PC-3 (cell line): ENCODE data around the gene PRR14. TPM values are rescaled to one million over a fixed set of nuclear protein-coding genes. Genes with fewer than 3 reads are reported as not detected.

ENCODE experiments used
- ATAC-seq: fragments of 200-7000 bp; cut with Tn5 transposase; 2 replicates; pipeline ENCODE4 v1.9.1; 2020; ENCODE audit warnings: mild to moderate bottlenecking, moderate library complexity
- BruUV-seq: library from RNA; stranded (reverse); fragments of 400-500 nt; replicated peaks from 2 replicates; lab custom pipeline; 2021; lab: Mats Ljungman, UMichigan
- CTCF ChIA-PET: fragments of 300-600 bp; sonication (Branson Sonifier 250); formaldehyde crosslinking; loops from one replicate; lab custom pipeline; 2022; ENCODE audit warnings: antibody characterized with exemption; lab: Charles Lee
- POLR2A ChIA-PET: fragments of 300-600 bp; sonication (Branson Sonifier 250); formaldehyde crosslinking; loops from one replicate; lab custom pipeline; 2022; ENCODE audit warnings: antibody characterized with exemption; ENCODE audit not compliant: unreplicated experiment; lab: Charles Lee
- DNase-seq: peaks from one replicate; pipeline ENCODE4 v3.0.0-alpha.2; 2015
- H2AFZ ChIP-seq: fragments of 300-600 bp; sonication (generic); 2 replicates; pipeline ENCODE4 v1.6.0; 2016; ENCODE audit warnings: antibody characterized with exemption, low read length
- H3F3A ChIP-seq: fragments of 300-600 bp; sonication (generic); one replicate; pipeline ENCODE4 v1.6.0; 2017; ENCODE audit warnings: antibody characterized with exemption, low read length, control low read depth, mild to moderate bottlenecking; ENCODE audit not compliant: unreplicated experiment
- H3K27ac ChIP-seq: fragments of 300-600 bp; sonication (generic); 2 replicates; pipeline ENCODE4 v1.5.1; 2016; ENCODE audit warnings: mild to moderate bottlenecking, low read length
- H3K27me3 ChIP-seq: fragments of 300-600 bp; sonication (generic); 2 replicates; pipeline ENCODE4 v1.6.1; 2016; ENCODE audit warnings: low read length, mixed read lengths
- H3K36me3 ChIP-seq: fragments of 300-600 bp; sonication (generic); 2 replicates; pipeline ENCODE4 v1.6.1; 2016; ENCODE audit warnings: low read depth, mixed run types, low read length, mixed read lengths
- H3K4me1 ChIP-seq: fragments of 300-600 bp; sonication (generic); 2 replicates; pipeline ENCODE4 v1.5.1; 2016; ENCODE audit warnings: low read length; ENCODE audit not compliant: insufficient read depth
- H3K4me2 ChIP-seq: fragments of 300-600 bp; sonication (generic); 2 replicates; pipeline ENCODE4 v1.6.0; 2016; ENCODE audit warnings: low read length
- H3K4me3 ChIP-seq: fragments of 300-600 bp; sonication (generic); 2 replicates; pipeline ENCODE4 v1.5.1; 2016; ENCODE audit warnings: mild to moderate bottlenecking, low read length, mixed read lengths
- H3K79me2 ChIP-seq: fragments of 300-600 bp; sonication (generic); 2 replicates; pipeline ENCODE4 v1.6.1; 2017; ENCODE audit warnings: low read length, mixed read lengths
- H3K9ac ChIP-seq: fragments of 300-600 bp; sonication (generic); 2 replicates; pipeline ENCODE4 v1.6.0; 2016; ENCODE audit warnings: mild to moderate bottlenecking, low read length
- H3K9me2 ChIP-seq: fragments of 300-600 bp; sonication (generic); replicated peaks from 2 replicates; pipeline ENCODE4 v1.6.1; 2016; ENCODE audit warnings: mixed run types, low read length, mixed read lengths
- H3K9me3 ChIP-seq: fragments of 300-600 bp; sonication (generic); 2 replicates; pipeline ENCODE4 v1.6.1; 2016; ENCODE audit warnings: low read length, mixed read lengths
- H4K20me1 ChIP-seq: fragments of 300-600 bp; sonication (generic); 2 replicates; pipeline ENCODE4 v1.6.1; 2016; ENCODE audit warnings: low read length, mixed read lengths
- EZH2 ChIP-seq: fragments of 300-600 bp; sonication (generic); IDR thresholded peaks from one replicate; pipeline ENCODE4 v1.6.1; 2017; ENCODE audit warnings: antibody characterized with exemption, mild to moderate bottlenecking, low read length; ENCODE audit not compliant: unreplicated experiment
- EZH2phosphoT487 ChIP-seq: fragments of 300-600 bp; sonication (generic); IDR thresholded peaks from 2 replicates; pipeline ENCODE4 v1.6.1; 2018; ENCODE audit warnings: mild to moderate bottlenecking, antibody characterized with exemption, low read length, borderline replicate concordance
- intact Hi-C: fragments of 100-400 bp; cut with micrococcal nuclease; formaldehyde crosslinking; loops from 2 replicates; pipeline ENCODE4 v1.9.0; 2023
- total RNA-seq: library from RNA; depleted of rRNA; stranded (reverse); fragments of >200 nt; gene quantifications from 2 replicates; pipeline ENCODE4 v1.2.3, GENCODE V29; 2014
- TF ChIP-seq, protein P1 (sequence below): fragments of 300-600 bp; sonication (generic); conservative IDR thresholded peaks from 2 replicates; pipeline ENCODE4 v1.5.1; 2017; ENCODE audit warnings: antibody characterized with exemption, low read depth, mild to moderate bottlenecking, low read length

PRR14 gene
- total RNA-seq, 1 experiment from 2014 or later, result 9.6 TPM

DNA sequence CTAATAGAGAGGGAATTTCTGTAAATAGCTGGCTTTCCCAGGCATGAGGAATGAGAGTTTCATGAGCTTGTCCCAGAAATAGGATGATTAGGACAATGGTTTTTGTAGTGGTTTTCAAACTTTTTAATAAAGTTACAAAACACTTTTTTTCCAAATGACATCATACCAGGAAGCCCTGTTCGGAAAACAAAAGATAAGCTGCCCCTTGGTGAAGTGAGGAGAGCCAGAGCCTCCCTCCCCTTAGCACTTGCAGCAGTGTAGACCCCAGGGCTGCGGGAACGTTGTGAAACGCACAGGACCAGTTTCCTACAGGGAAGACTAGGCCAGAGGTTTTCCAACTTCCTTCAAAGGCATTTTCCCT is 15.1 kb downstream of the PRR14 start:
- peaks cover 16% of the 10 kb centered on the region for H3K36me3 ChIP-seq
- no peaks in the 10 kb centered on the region for H3F3A ChIP-seq
- H3K4me1 ChIP-seq, result peaks cover 7% of the 10 kb centered on the region
- ChIA-PET POLR2A (no interaction called here), CTCF (no interaction called here)
- no peaks in the 10 kb centered on the region for H3K9me3 ChIP-seq
- no peak for ATAC-seq
- no peak overlapping the region for H3K4me2 ChIP-seq
- H4K20me1 ChIP-seq, result no peaks in the 10 kb centered on the region
- no peak overlapping the region for H3K4me3 ChIP-seq
- no TSS peak for BruUV-seq
- H2AFZ ChIP-seq, result no peak overlapping the region
- TF ChIP-seq EZH2, result no peak
- no peak for TF ChIP-seq EZH2phosphoT487
- TF ChIP-seq, protein P1, sequence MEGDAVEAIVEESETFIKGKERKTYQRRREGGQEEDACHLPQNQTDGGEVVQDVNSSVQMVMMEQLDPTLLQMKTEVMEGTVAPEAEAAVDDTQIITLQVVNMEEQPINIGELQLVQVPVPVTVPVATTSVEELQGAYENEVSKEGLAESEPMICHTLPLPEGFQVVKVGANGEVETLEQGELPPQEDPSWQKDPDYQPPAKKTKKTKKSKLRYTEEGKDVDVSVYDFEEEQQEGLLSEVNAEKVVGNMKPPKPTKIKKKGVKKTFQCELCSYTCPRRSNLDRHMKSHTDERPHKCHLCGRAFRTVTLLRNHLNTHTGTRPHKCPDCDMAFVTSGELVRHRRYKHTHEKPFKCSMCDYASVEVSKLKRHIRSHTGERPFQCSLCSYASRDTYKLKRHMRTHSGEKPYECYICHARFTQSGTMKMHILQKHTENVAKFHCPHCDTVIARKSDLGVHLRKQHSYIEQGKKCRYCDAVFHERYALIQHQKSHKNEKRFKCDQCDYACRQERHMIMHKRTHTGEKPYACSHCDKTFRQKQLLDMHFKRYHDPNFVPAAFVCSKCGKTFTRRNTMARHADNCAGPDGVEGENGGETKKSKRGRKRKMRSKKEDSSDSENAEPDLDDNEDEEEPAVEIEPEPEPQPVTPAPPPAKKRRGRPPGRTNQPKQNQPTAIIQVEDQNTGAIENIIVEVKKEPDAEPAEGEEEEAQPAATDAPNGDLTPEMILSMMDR, result no peak
- DNase-seq, result no peak
- peaks cover 26% of the 10 kb centered on the region for H3K79me2 ChIP-seq
- no peak overlapping the region for H3K27ac ChIP-seq
- H3K9ac ChIP-seq, result no peak overlapping the region
- no peaks in the 10 kb centered on the region for H3K27me3 ChIP-seq
- intact Hi-C loops, result no loop called here
- no peaks in the 10 kb centered on the region for H3K9me2 ChIP-seq

DNA sequence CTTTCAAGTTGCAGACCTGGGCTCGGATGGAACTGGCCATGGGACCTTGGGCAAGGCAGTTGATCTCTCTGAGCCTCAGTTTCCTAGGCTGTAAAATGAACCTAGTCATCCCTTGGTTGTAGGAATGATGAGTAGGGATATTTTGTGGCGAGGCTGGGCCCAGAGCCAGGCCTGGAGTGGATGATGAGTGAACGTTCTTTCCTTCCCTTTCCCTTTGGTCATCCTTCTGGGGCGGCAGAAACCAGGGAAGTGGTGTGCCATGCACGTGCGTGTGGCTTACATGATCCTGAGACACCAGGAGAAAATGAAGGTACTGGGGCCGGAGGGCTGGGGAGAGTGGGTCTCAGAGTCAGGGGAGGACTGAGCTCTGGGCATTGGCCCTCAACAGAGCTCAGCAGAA is 15.9 kb downstream of the PRR14 start:
- Histone ChIP-seq H2AFZ (no peak overlapping the region), H3K4me2 (no peak overlapping the region), H3K36me3 (peaks cover 16% of the 10 kb centered on the region), H3K9me2 (no peaks in the 10 kb centered on the region), H3K4me3 (no peak overlapping the region), H3K27me3 (no peaks in the 10 kb centered on the region), H3F3A (no peaks in the 10 kb centered on the region), H3K9me3 (no peaks in the 10 kb centered on the region), H3K27ac (no peak overlapping the region), H3K4me1 (no peaks in the 10 kb centered on the region), H4K20me1 (no peaks in the 10 kb centered on the region), H3K9ac (no peak overlapping the region), H3K79me2 (peaks cover 17% of the 10 kb centered on the region)
- BruUV-seq, result no TSS peak
- POLR2A ChIA-PET, result no interaction called here
- CTCF ChIA-PET, result no interaction called here
- DNase-seq, result no peak
- TF ChIP-seq EZH2 (no peak), EZH2phosphoT487 (no peak)
- TF ChIP-seq, protein P1, result no peak
- no peak for ATAC-seq
- intact Hi-C loops, result no loop called here

DNA sequence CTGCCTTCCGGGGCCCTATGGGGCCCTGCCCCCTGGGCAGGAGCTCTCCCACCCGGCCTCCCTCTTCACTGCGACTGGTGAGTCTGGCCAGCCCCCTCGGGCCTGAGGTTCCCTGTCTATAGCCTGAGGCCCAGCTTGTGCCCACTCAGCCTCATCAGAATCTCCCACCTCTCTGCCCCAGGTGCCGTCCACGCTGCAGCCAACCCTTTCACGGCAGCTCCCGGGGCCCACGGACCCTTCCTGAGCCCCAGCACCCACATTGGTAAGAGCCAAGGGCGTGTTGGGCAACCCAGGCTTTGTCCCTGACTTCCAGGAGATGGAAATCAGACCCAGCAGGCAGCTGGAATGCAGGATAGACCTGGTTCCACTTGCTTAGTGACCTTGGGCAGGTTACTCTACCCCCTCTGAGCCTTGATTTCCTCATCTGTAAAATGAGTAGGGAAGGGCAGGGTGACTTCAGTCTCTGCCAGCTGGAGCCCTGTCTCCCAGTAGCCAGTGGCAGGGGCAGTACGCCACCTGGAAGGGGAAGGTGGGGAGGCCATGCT is 16.7 kb downstream of the PRR14 start:
- TF ChIP-seq EZH2phosphoT487 (no peak), EZH2 (no peak)
- TF ChIP-seq, protein P1, result no peak
- Histone ChIP-seq H3K4me3 (no peak overlapping the region), H3F3A (no peaks in the 10 kb centered on the region), H3K9me2 (no peaks in the 10 kb centered on the region), H3K27me3 (no peaks in the 10 kb centered on the region), H4K20me1 (no peaks in the 10 kb centered on the region), H3K79me2 (peaks cover 11% of the 10 kb centered on the region), H3K9ac (no peak overlapping the region), H3K4me2 (no peak overlapping the region), H3K4me1 (no peaks in the 10 kb centered on the region), H3K27ac (no peak overlapping the region), H2AFZ (no peak overlapping the region), H3K9me3 (no peaks in the 10 kb centered on the region), H3K36me3 (peaks cover 16% of the 10 kb centered on the region)
- DNase-seq (no peak), ATAC-seq (no peak)
- intact Hi-C loops, result no loop called here
- ChIA-PET POLR2A (no interaction called here), CTCF (no interaction called here)
- no TSS peak for BruUV-seq
